HEK293 (cell line): ENCODE data around the gene ARHGAP42.

Experiments
- CTCF ChIA-PET: fragments of 350-600 bp; formaldehyde crosslinking; extraction: SDS; loops from one replicate; lab custom pipeline; 2021; ENCODE audit warnings: antibody characterized with exemption; lab: Yijun Ruan, JAX
- POLR2A ChIA-PET: fragments of 300-600 bp; formaldehyde crosslinking; extraction: SDS; loops from one replicate; lab custom pipeline; 2020; ENCODE audit warnings: antibody characterized with exemption, inconsistent platforms; lab: Yijun Ruan, JAX
- H3K27ac ChIP-seq: fragments of 200-500 bp; sonication (Bioruptor generic); 2 replicates; pipeline ENCODE4 v1.5.1; 2014; ENCODE audit warnings: low read depth, low read length, control low read depth, inconsistent platforms; ENCODE audit errors: extremely low read depth
- H3K36me3 ChIP-seq, 2 experiments: fragments of 200-500 bp in 1 of 2; sonication (Bioruptor generic) in 1 of 2; 1 replicate in 1 of 2; 2 replicates in 1 of 2; pipeline ENCODE4 v1.5.1; 2014 to 2017; ENCODE audit warnings: inconsistent platforms in 2 of 2, low read length in 2 of 2; ENCODE audit not compliant: control insufficient read depth in 2 of 2, insufficient read depth in 1 of 2
- H3K4me1 ChIP-seq: fragments of 200-500 bp; sonication (Bioruptor generic); 2 replicates; pipeline ENCODE4 v1.5.1; 2014; ENCODE audit warnings: mild to moderate bottlenecking, low read length, inconsistent platforms; ENCODE audit not compliant: control insufficient read depth, insufficient read depth
- H3K4me3 ChIP-seq: 2 replicates; pipeline ENCODE4 v1.5.1; 2011; ENCODE audit warnings: low read depth, mild to moderate bottlenecking, control low read depth, low read length, moderate library complexity
- H3K9me3 ChIP-seq: fragments of 200-500 bp; sonication (Bioruptor generic); 2 replicates; pipeline ENCODE4 v1.5.1; 2014; ENCODE audit warnings: low read depth, low read length, inconsistent platforms; ENCODE audit not compliant: control insufficient read depth, insufficient read depth
- HOXA7 ChIP-seq: sonication (generic); formaldehyde crosslinking; IDR thresholded peaks from 2 replicates; pipeline ENCODE4 v1.8.1; 2022; ENCODE audit warnings: missing genetic modification reagents, borderline replicate concordance
- KLF8 ChIP-seq: fragments of 450-650 bp; formaldehyde crosslinking; IDR thresholded peaks from 2 replicates; pipeline ENCODE4 v1.5.1; 2016; ENCODE audit warnings: missing biosample characterization, missing genetic modification characterization
- PRDM10 ChIP-seq: fragments of 450-650 bp; formaldehyde crosslinking; IDR thresholded peaks from 2 replicates; pipeline ENCODE4 v1.5.1; 2016; ENCODE audit warnings: missing biosample characterization, missing genetic modification characterization
- PRDM2 ChIP-seq: fragments of 450-650 bp; formaldehyde crosslinking; IDR thresholded peaks from 2 replicates; pipeline ENCODE4 v1.5.1; 2016; ENCODE audit warnings: missing biosample characterization, missing genetic modification characterization, borderline replicate concordance
- ZBTB44 ChIP-seq: fragments of 450-650 bp; IDR thresholded peaks from 2 replicates; pipeline ENCODE4 v1.5.1; 2018; ENCODE audit warnings: missing biosample characterization, mild to moderate bottlenecking, missing genetic modification characterization
- ZIC2 ChIP-seq: fragments of 450-650 bp; formaldehyde crosslinking; IDR thresholded peaks from 2 replicates; pipeline ENCODE4 v1.5.1; 2016; ENCODE audit warnings: missing biosample characterization, missing genetic modification characterization
- ZNF175 ChIP-seq: fragments of 450-650 bp; formaldehyde crosslinking; IDR thresholded peaks from 2 replicates; pipeline ENCODE4 v1.5.1; 2016; ENCODE audit warnings: missing biosample characterization, missing genetic modification characterization
- ZNF211 ChIP-seq: fragments of 450-650 bp; formaldehyde crosslinking; IDR thresholded peaks from 2 replicates; pipeline ENCODE4 v1.5.1; 2016; ENCODE audit warnings: low read depth, missing biosample characterization, missing genetic modification characterization
- ZNF214 ChIP-seq: fragments of 450-650 bp; formaldehyde crosslinking; IDR thresholded peaks from 2 replicates; pipeline ENCODE4 v1.5.1; 2017; ENCODE audit warnings: missing biosample characterization, mild to moderate bottlenecking, missing genetic modification characterization, borderline replicate concordance
- ZNF221 ChIP-seq: fragments of 450-650 bp; formaldehyde crosslinking; IDR thresholded peaks from 2 replicates; pipeline ENCODE4 v1.5.1; 2017; ENCODE audit warnings: missing biosample characterization, missing genetic modification characterization, borderline replicate concordance
- ZNF266 ChIP-seq: fragments of 450-650 bp; formaldehyde crosslinking; IDR thresholded peaks from 2 replicates; pipeline ENCODE4 v1.5.1; 2016; ENCODE audit warnings: missing biosample characterization, missing genetic modification characterization, low read depth
- ZNF280D ChIP-seq: fragments of 450-650 bp; formaldehyde crosslinking; IDR thresholded peaks from 2 replicates; pipeline ENCODE4 v1.5.1; 2016; ENCODE audit warnings: missing biosample characterization, missing genetic modification characterization
- ZNF292 ChIP-seq: fragments of 450-650 bp; formaldehyde crosslinking; IDR thresholded peaks from 2 replicates; pipeline ENCODE4 v1.5.1; 2016; ENCODE audit warnings: low read depth, missing biosample characterization, missing genetic modification characterization, borderline replicate concordance
- ZNF48 ChIP-seq: fragments of 450-650 bp; formaldehyde crosslinking; IDR thresholded peaks from 2 replicates; pipeline ENCODE4 v1.5.1; 2016; ENCODE audit warnings: missing biosample characterization, missing genetic modification characterization
- ZNF677 ChIP-seq: fragments of 450-650 bp; IDR thresholded peaks from 2 replicates; pipeline ENCODE4 v1.5.0; 2018; ENCODE audit warnings: missing biosample characterization, mild to moderate bottlenecking, missing genetic modification characterization, moderate library complexity
- ZNF76 ChIP-seq: fragments of 450-650 bp; formaldehyde crosslinking; IDR thresholded peaks from 2 replicates; pipeline ENCODE4; 2016; ENCODE audit warnings: low read depth, missing biosample characterization, missing genetic modification characterization, borderline replicate concordance
- ZNF776 ChIP-seq: fragments of 450-650 bp; formaldehyde crosslinking; IDR thresholded peaks from 2 replicates; pipeline ENCODE4 v1.5.0; 2017; ENCODE audit warnings: missing biosample characterization, missing genetic modification characterization, borderline replicate concordance
- ZNF792 ChIP-seq: fragments of 450-650 bp; formaldehyde crosslinking; IDR thresholded peaks from 2 replicates; pipeline ENCODE4 v1.5.1; 2016; ENCODE audit warnings: missing biosample characterization, missing genetic modification characterization
- ZNF830 ChIP-seq: fragments of 450-650 bp; IDR thresholded peaks from 2 replicates; pipeline ENCODE4 v1.5.0; 2018; ENCODE audit warnings: missing biosample characterization, missing genetic modification characterization, low read depth, mild to moderate bottlenecking, moderate library complexity

The ARHGAP42 gene

DNA sequence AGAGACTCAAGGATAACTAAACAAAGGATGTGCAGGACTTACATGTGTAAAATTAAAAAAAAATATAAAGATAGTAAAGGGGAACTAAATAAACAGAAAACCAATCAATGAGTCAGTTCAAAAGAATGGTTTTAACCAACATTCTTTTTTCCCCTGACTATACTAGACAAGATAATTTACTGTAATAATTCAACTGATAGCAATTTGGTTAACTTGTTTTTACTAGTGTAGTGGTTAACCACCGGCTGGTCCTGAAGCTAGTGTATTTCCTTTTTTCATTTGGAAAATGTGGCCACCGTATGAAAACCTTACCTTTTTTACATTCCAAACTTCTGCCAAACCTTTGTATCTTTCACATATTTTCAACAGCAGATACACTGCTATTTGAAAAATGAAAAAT, 123.1 kb downstream of the ARHGAP42 start:
- POLR2A ChIA-PET: no interaction called here
- TF ChIP-seq ZNF48 (tag by site-specific recombination): no peak
- no peak for TF ChIP-seq ZNF211
- TF ChIP-seq ZNF280D (tag by site-specific recombination): no peak
- no peak for TF ChIP-seq HOXA7
- TF ChIP-seq ZNF792: no peak
- no peak for TF ChIP-seq ZBTB44 (tag by site-specific recombination)
- TF ChIP-seq ZNF175: no peak
- TF ChIP-seq PRDM10: no peak
- no peak for TF ChIP-seq ZNF214 (tag by site-specific recombination)
- no peak for TF ChIP-seq ZNF221 (tag by site-specific recombination)
- TF ChIP-seq ZNF677 (tag by site-specific recombination): no peak
- no peak for TF ChIP-seq ZNF76 (tag by site-specific recombination)
- TF ChIP-seq KLF8: no peak
- TF ChIP-seq ZNF776 (tag by site-specific recombination): no peak
- no peak for TF ChIP-seq PRDM2
- TF ChIP-seq ZNF292 (tag by site-specific recombination): no peak
- no peak for TF ChIP-seq ZNF830 (tag by site-specific recombination)
- TF ChIP-seq ZIC2 (tag by site-specific recombination): no peak
- no peak for TF ChIP-seq ZNF266 (tag by site-specific recombination)
- CTCF ChIA-PET: interaction anchor here (0.6 to 1.3 kb wide), 5 partner anchors 18 to 233 kb away, joined by 3 to 4 read pairs (median 3); no protein-coding TSS in a partner anchor
- no peaks in the 10 kb centered on the region for H3K36me3 ChIP-seq
- H3K4me1 ChIP-seq: peaks cover 7% of the 10 kb centered on the region
- no peak overlapping the region for H3K27ac ChIP-seq
- H3K9me3 ChIP-seq: no peaks in the 10 kb centered on the region
- no peak overlapping the region for H3K4me3 ChIP-seq
